Right lobe of liver (tissue), 6 donors: ENCODE measurements around the gene TMEM47. TPM values are rescaled to one million over a fixed set of nuclear protein-coding genes. Genes with fewer than 3 reads are reported as not detected.

Source experiments
- ATAC-seq, 4 donors: fragments of 200-7000 bp; cut with Tn5 transposase; one replicate each; pipeline ENCODE4 v1.9.1; 2020; ENCODE audit warnings: mild to moderate bottlenecking in 4 of 4, moderate library complexity in 4 of 4
- DNase-seq, 3 donors: peaks; one replicate each; pipeline ENCODE4 v3.0.0-alpha.2; 2020
- H3K27ac ChIP-seq, 3 donors: fragments of 200-600 bp; one replicate each; pipeline ENCODE4 v1.8.0; 2022
- H3K27me3 ChIP-seq, 2 donors: fragments of 200-600 bp; one replicate each; pipeline ENCODE4 v1.8.0; 2022
- H3K36me3 ChIP-seq, 4 donors: fragments of 200-600 bp; sonication (generic) in 1 of 4; one replicate each; pipeline versions ENCODE4 v1.5.1 to v1.8.0; 2017 to 2022; ENCODE audit warnings: control low read depth in 1 of 4
- H3K4me1 ChIP-seq, 4 donors: fragments of 200-600 bp; sonication (generic) in 1 of 4; one replicate each; pipeline versions ENCODE4 v1.5.1 to v1.8.0; 2017 to 2022; ENCODE audit warnings: control low read depth in 1 of 4
- H3K4me3 ChIP-seq, 3 donors: fragments of 200-600 bp; one replicate each; pipeline ENCODE4 v1.8.0; 2022
- H3K9me3 ChIP-seq, 4 donors: fragments of 200-600 bp; sonication (generic) in 1 of 4; one replicate each; pipeline versions ENCODE4 v1.5.1 to v1.8.0; 2017 to 2022; ENCODE audit warnings: control low read depth in 1 of 4
- CTCF ChIP-seq, 4 donors: fragments of 200-600 bp in 3 of 4; fragments of 450-650 bp in 1 of 4; IDR thresholded peaks; one replicate each; pipeline versions ENCODE4 v1.5.1 to v1.8.0; 2016 to 2022; ENCODE audit warnings: antibody characterized with exemption in 4 of 4, mild to moderate bottlenecking in 2 of 4
- POLR2A ChIP-seq: fragments of 450-650 bp; IDR thresholded peaks from one replicate; pipeline ENCODE4 v1.6.1; 2017; ENCODE audit warnings: antibody characterized with exemption, mild to moderate bottlenecking
- WGBS: methylation state at CpG from one replicate; pipeline ENCODE4 v1.1.6; 2018; ENCODE audit warnings: low coverage, low lambda C conversion rate; ENCODE audit not compliant: insufficient coverage; ENCODE audit errors: missing lambda C conversion rate; 5-methylcytosine and 5-hydroxymethylcytosine counted together
- intact Hi-C, 2 donors: fragments of 100-400 bp; cut with DNase I; formaldehyde crosslinking; loops; one replicate each; pipeline versions ENCODE4 v1.11.2 to v1.14.1; 2022
- total RNA-seq, 6 experiments: library from RNA; depleted of rRNA in 2 of 6; stranded (reverse); fragments of >200 nt in 2 of 6; fragmentation: NEBNext Ultra II Directional in 3 of 6; extraction: Animal tissue kit (Norgen Biotek cat#: 25700) in 3 of 6; gene quantifications; one replicate each; pipeline versions ENCODE4 v1.1.0 to v1.2.4, GENCODE V29; 2016 to 2023
- donor health status: DM: no; HTN: yes; CAD: no.
- donor health status: DM: no; HTN: no; CAD: no.
- donor health status: DM: no; HTN: no; CAD: no.
- donor health status: DM: no; HTN: yes; CAD: no.
- donor health status: DM: no; HTN: yes; CAD: no.

The TMEM47 gene
- total RNA-seq, 6 experiments from 2014 or later: 7.7 to 25.4 (median 13.4) TPM

DNA sequence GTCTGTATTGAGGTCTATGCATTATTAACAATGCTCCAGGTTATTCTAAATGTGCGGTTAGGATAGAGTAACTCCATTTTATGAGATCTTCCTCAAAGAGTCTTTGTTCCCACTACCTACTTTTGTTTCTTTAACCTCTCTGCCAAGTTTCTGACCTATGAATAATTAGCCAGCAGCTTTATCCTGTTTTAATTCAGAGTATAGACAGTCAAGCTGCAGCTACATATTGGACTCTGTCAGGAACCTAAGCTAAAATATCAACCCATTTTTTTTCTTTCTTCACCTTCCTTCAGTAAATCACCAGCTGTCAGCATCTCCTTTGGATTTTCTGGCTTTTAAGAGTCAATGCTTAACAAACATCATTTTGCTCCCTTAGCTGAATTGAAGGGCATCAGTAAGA, 72.3 kb downstream of the TMEM47 start:
- no peak for DNase-seq
- TF ChIP-seq CTCF (IDR thresholded peaks at IDR 0.05) (no peak), POLR2A (no peak)
- no peaks in the 10 kb centered on the region for H3K4me1 ChIP-seq
- H3K36me3 ChIP-seq: no peaks in the 10 kb centered on the region
- peaks cover 0 to 4% of the 10 kb centered on the region in 2 donors for H3K27me3 ChIP-seq
- 62% methylated on average over 1 of the region's 1 CpG for WGBS
- intact Hi-C loops: no loop called here
- no peaks in the 10 kb centered on the region for H3K9me3 ChIP-seq
- H3K4me3 ChIP-seq: no peak overlapping the region
- H3K27ac ChIP-seq: no peak overlapping the region
- ATAC-seq: no peak

- DNase-seq: no peak
- no peaks in the 10 kb centered on the region for H3K4me1 ChIP-seq
- H3K9me3 ChIP-seq: no peaks in the 10 kb centered on the region
- H3K27me3 ChIP-seq: peaks cover 0 to 4% of the 10 kb centered on the region in 2 donors
- H3K36me3 ChIP-seq: no peaks in the 10 kb centered on the region
- no peak for ATAC-seq
- no peak overlapping the region for H3K4me3 ChIP-seq
- WGBS: 37% methylated on average over 2 of the region's 2 CpGs
- no peak overlapping the region for H3K27ac ChIP-seq
- no peak for TF ChIP-seq POLR2A
- no peak for TF ChIP-seq CTCF (IDR thresholded peaks at IDR 0.05)
- intact Hi-C loops: no loop called here
Observed at GRCh38 chrX:34580069-34580468, 77.0 kb downstream of the TMEM47 start.

- ATAC-seq: peak in 3 of 4 donors; percentile 39 to 68 (median 46)
- H3K27ac ChIP-seq: no peak overlapping the region
- intact Hi-C loops: no loop called here
- H3K4me1 ChIP-seq: no peaks in the 10 kb centered on the region
- DNase-seq: no peak
- H3K36me3 ChIP-seq: no peaks in the 10 kb centered on the region
- H3K27me3 ChIP-seq: no peaks in the 10 kb centered on the region
- whole genome bisulfite sequencing: 2% methylated on average over 2 of the region's 2 CpGs
- H3K4me3 ChIP-seq: no peak overlapping the region
- no peaks in the 10 kb centered on the region for H3K9me3 ChIP-seq
- TF ChIP-seq POLR2A (no peak), CTCF (IDR thresholded peaks at IDR 0.05) (peak; percentile 32 to 56 (median 50))
Observed at GRCh38 chrX:34578237-34578636, 78.8 kb downstream of the TMEM47 start.
